ENCODE measurements around the gene MOSPD3.

DNA sequence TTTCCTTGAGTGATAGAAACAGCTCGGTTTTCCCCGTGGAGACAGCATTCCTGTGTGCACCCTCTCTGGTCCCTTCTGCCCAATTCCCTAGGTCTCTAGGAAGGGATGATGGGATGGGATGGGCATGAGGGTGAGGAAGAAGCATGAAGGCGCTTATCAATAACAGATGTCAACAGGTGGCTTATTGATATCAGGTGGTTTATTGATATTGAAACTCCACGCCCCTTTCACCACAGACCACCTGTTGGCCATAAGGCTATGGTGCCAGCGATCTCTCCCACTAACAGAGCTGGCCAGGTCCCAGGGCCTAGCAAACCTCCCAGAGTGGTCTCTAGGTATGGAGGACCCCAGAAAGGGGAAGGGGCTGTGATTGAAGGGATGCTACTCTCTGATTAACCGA, 7.9 kb downstream of the MOSPD3 start:
- TF ChIP-seq POLR2AphosphoS5 (IDR thresholded peaks at IDR 0.05; ENCODE audit: low read depth, low read length) (no peak), TCF7L2 (IDR thresholded peaks at IDR 0.05; ENCODE audit: low read depth, low read length) (no peak)
- TF ChIP-seq, protein P1, sequence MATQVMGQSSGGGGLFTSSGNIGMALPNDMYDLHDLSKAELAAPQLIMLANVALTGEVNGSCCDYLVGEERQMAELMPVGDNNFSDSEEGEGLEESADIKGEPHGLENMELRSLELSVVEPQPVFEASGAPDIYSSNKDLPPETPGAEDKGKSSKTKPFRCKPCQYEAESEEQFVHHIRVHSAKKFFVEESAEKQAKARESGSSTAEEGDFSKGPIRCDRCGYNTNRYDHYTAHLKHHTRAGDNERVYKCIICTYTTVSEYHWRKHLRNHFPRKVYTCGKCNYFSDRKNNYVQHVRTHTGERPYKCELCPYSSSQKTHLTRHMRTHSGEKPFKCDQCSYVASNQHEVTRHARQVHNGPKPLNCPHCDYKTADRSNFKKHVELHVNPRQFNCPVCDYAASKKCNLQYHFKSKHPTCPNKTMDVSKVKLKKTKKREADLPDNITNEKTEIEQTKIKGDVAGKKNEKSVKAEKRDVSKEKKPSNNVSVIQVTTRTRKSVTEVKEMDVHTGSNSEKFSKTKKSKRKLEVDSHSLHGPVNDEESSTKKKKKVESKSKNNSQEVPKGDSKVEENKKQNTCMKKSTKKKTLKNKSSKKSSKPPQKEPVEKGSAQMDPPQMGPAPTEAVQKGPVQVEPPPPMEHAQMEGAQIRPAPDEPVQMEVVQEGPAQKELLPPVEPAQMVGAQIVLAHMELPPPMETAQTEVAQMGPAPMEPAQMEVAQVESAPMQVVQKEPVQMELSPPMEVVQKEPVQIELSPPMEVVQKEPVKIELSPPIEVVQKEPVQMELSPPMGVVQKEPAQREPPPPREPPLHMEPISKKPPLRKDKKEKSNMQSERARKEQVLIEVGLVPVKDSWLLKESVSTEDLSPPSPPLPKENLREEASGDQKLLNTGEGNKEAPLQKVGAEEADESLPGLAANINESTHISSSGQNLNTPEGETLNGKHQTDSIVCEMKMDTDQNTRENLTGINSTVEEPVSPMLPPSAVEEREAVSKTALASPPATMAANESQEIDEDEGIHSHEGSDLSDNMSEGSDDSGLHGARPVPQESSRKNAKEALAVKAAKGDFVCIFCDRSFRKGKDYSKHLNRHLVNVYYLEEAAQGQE (IDR thresholded peaks at IDR 0.05; ENCODE audit: insufficient read depth in 1 of 2, low read depth in 2 of 2, low read length in 1 of 2): no peak
- TF ChIP-seq, protein P2, sequence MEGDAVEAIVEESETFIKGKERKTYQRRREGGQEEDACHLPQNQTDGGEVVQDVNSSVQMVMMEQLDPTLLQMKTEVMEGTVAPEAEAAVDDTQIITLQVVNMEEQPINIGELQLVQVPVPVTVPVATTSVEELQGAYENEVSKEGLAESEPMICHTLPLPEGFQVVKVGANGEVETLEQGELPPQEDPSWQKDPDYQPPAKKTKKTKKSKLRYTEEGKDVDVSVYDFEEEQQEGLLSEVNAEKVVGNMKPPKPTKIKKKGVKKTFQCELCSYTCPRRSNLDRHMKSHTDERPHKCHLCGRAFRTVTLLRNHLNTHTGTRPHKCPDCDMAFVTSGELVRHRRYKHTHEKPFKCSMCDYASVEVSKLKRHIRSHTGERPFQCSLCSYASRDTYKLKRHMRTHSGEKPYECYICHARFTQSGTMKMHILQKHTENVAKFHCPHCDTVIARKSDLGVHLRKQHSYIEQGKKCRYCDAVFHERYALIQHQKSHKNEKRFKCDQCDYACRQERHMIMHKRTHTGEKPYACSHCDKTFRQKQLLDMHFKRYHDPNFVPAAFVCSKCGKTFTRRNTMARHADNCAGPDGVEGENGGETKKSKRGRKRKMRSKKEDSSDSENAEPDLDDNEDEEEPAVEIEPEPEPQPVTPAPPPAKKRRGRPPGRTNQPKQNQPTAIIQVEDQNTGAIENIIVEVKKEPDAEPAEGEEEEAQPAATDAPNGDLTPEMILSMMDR (IDR thresholded peaks at IDR 0.05): no peak
